AG09309 (cell line): Measurements from ENCODE around the gene LDB2.

ENCODE experiments used
- DNase-seq: peaks from one replicate; pipeline ENCODE4 v3.0.0-alpha.2; 2010; ENCODE audit warnings: low read depth
- H3K4me3 ChIP-seq: 2 replicates; pipeline ENCODE4 v1.5.1; 2011; ENCODE audit warnings: mild to moderate bottlenecking, low read depth, low read length, moderate library complexity; ENCODE audit not compliant: control insufficient read depth
- CTCF ChIP-seq: IDR thresholded peaks from 2 replicates; pipeline ENCODE4 v1.5.1; 2011; ENCODE audit warnings: mild to moderate bottlenecking, low read depth, low read length, inconsistent platforms; ENCODE audit not compliant: insufficient read depth, control insufficient read depth; ENCODE audit errors: missing control alignments

Gene LDB2

DNA sequence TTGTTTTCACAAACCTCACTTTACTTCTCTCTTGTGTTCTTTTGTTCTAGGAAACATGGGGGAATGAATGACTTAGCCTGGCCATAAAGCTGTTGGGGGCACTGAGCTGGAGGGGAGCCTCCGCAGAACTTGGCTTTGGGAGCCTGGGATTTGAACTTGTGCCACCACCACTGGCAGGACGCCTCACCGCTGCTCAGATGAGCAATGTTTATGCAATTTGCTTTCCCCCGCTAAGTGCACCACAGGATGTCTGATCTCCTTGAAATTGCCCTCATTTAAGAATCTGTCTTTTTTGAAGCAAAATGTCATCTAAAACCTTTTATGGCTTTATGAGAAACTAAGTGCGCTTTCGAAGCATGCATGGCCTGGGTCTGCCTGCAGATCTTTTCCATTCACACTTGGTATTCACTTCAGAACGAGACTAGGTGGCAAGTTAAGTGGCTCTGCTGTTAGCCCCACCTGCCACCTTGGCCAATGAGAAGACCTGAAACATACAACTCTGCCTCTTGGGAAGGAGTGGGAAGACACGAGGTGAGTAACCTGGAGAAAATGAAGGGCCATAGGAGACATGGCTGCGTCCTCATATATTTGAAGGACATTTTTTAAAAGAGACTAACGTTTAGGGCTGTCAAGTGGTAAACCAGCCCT lies 119.3 kb downstream of the LDB2 start:
- DNase-seq = peak; percentile 58
- H3K4me3 ChIP-seq = no peak overlapping the region
- TF ChIP-seq CTCF = no peak

GRCh38 chr4:16777726-16778125 lies 120.7 kb downstream of the LDB2 start:
- DNase-seq = no peak
- no peak overlapping the region for H3K4me3 ChIP-seq
- TF ChIP-seq CTCF = no peak

GRCh38 chr4:16775411-16776154 lies 122.9 kb downstream of the LDB2 start:
- TF ChIP-seq CTCF = no peak
- DNase-seq = no peak
- no peak overlapping the region for H3K4me3 ChIP-seq

GRCh38 chr4:16772366-16772850 lies 126.0 kb downstream of the LDB2 start:
- no peak for DNase-seq
- no peak for TF ChIP-seq CTCF
- no peak overlapping the region for H3K4me3 ChIP-seq

GRCh38 chr4:16770710-16771285 lies 127.6 kb downstream of the LDB2 start:
- H3K4me3 ChIP-seq = no peak overlapping the region
- DNase-seq = no peak
- no peak for TF ChIP-seq CTCF

- no peak overlapping the region for H3K4me3 ChIP-seq
- no peak for TF ChIP-seq CTCF
- DNase-seq = no peak
Observed at GRCh38 chr4:16767861-16768260, 130.6 kb downstream of the LDB2 start.
